A549 (cell line): ENCODE results near the gene TUBGCP6. TPM values are rescaled to one million over a fixed set of nuclear protein-coding genes. Genes with fewer than 3 reads are reported as not detected.

ENCODE experiments used
- ATAC-seq, 2 experiments: fragments of 200-7000 bp in 1 of 2; fragments of >200 bp in 1 of 2; cut with Nextera tagmentation in 1 of 2; cut with Tn5 transposase in 1 of 2; 3 replicates each; pipeline versions ENCODE4 v1.8.0 to v1.9.1; 2018 to 2020; ENCODE audit warnings: mild to moderate bottlenecking in 1 of 2, moderate library complexity in 1 of 2
- CTCF ChIA-PET: fragments of 300-600 bp; sonication (Branson Sonifier 250); formaldehyde crosslinking; extraction: SDS; loops from one replicate; lab custom pipeline; 2021; ENCODE audit warnings: antibody characterized with exemption, inconsistent platforms; lab: Yijun Ruan, JAX
- POLR2A ChIA-PET: fragments of 350-600 bp; formaldehyde crosslinking; extraction: SDS; loops from one replicate; lab custom pipeline; 2021; ENCODE audit warnings: antibody characterized with exemption, inconsistent platforms; lab: Yijun Ruan, JAX
- DNase-seq, 2 experiments: peaks; one replicate each; pipeline versions ENCODE4 v3.0.0 to v3.0.0-alpha.2; 2011 to 2016; ENCODE audit warnings: low read depth in 1 of 2, low spot score in 1 of 2
- FAIRE-seq: peaks from 2 replicates; lab custom pipeline; 2011; peaks lifted over from hg19 to GRCh38; lab: Jason Lieb, UNC
- H3K27ac ChIP-seq, 2 experiments: fragments of >200 bp; sonication (Bioruptor Twin); formaldehyde crosslinking; 3 replicates each; pipeline ENCODE4 v1.5.1; 2016 to 2017
- H3K4me1 ChIP-seq: fragments of >200 bp; sonication (Bioruptor Twin); formaldehyde crosslinking; 3 replicates; pipeline ENCODE4 v1.6.1; 2016
- H3K4me2 ChIP-seq: fragments of >200 bp; sonication (Bioruptor Twin); formaldehyde crosslinking; 3 replicates; pipeline ENCODE4 v1.6.1; 2016
- H3K4me3 ChIP-seq: fragments of >200 bp; sonication (Bioruptor Twin); formaldehyde crosslinking; 3 replicates; pipeline ENCODE4 v1.5.1; 2016
- H3K9me3 ChIP-seq: fragments of >200 bp; sonication (Bioruptor Twin); formaldehyde crosslinking; 3 replicates; pipeline ENCODE4 v1.6.1; 2016
- BCL3 ChIP-seq: fragments of >200 bp; sonication (Bioruptor Twin); formaldehyde crosslinking; IDR thresholded peaks from 3 replicates; pipeline ENCODE4 v1.6.1; 2016
- CBX2 ChIP-seq: fragments of 200-600 bp; sonication (generic); IDR thresholded peaks from 2 replicates; pipeline ENCODE4 v1.6.1; 2016; ENCODE audit warnings: low read depth, mild to moderate bottlenecking, borderline replicate concordance
- CBX8 ChIP-seq: fragments of 200-600 bp; sonication (generic); IDR thresholded peaks from 2 replicates; pipeline ENCODE4 v1.6.1; 2016
- E2F6 ChIP-seq: IDR thresholded peaks from 2 replicates; pipeline ENCODE4 v1.6.1; 2012; ENCODE audit warnings: low read depth, borderline replicate concordance
- EHMT2 ChIP-seq: fragments of 200-600 bp; sonication (generic); IDR thresholded peaks from 2 replicates; pipeline ENCODE4 v1.6.1; 2016; ENCODE audit warnings: antibody characterized with exemption, low read depth, mild to moderate bottlenecking, moderate library complexity
- FOSL2 ChIP-seq, 2 experiments: fragments of 450-650 bp in 1 of 2; fragments of >200 bp in 1 of 2; sonication (Bioruptor Twin) in 1 of 2; formaldehyde crosslinking; IDR thresholded peaks; 2 replicates each; pipeline versions ENCODE4 v1.5.0 to v1.6.1; 2016 to 2020; ENCODE audit warnings: mild to moderate bottlenecking in 1 of 2, moderate library complexity in 1 of 2
- HEYL ChIP-seq: fragments of 250-450 bp; sonication (Bioruptor Pico); IDR thresholded peaks from 2 replicates; pipeline ENCODE4 v1.8.0; 2021; ENCODE audit warnings: mild to moderate bottlenecking, moderate library complexity
- HMGXB4 ChIP-seq: fragments of 250-450 bp; sonication (Bioruptor Pico); IDR thresholded peaks from 2 replicates; pipeline ENCODE4 v1.5.0; 2021; ENCODE audit warnings: mild to moderate bottlenecking, moderate library complexity, borderline replicate concordance
- JUN ChIP-seq, 2 experiments: fragments of >200 bp; sonication (Bioruptor Twin); formaldehyde crosslinking; IDR thresholded peaks; 2 replicates in 1 of 2; 3 replicates in 1 of 2; pipeline ENCODE4 v1.6.1; 2016 to 2017
- KDM5A ChIP-seq: fragments of 200-600 bp; sonication (generic); IDR thresholded peaks from 2 replicates; pipeline ENCODE4 v1.6.1; 2016; ENCODE audit warnings: antibody characterized with exemption, mild to moderate bottlenecking
- NPAS2 ChIP-seq: fragments of 250-450 bp; sonication (Bioruptor Pico); IDR thresholded peaks from 2 replicates; pipeline ENCODE4 v1.8.0; 2022; ENCODE audit warnings: mild to moderate bottlenecking, moderate library complexity, borderline replicate concordance
- PHF8 ChIP-seq: fragments of 200-600 bp; sonication (generic); IDR thresholded peaks from 2 replicates; pipeline ENCODE4 v1.6.1; 2016; ENCODE audit warnings: low read depth, mild to moderate bottlenecking, antibody characterized with exemption, moderate library complexity, borderline replicate concordance
- POLR2AphosphoS2 ChIP-seq: conservative IDR thresholded peaks from 2 replicates; pipeline ENCODE4 v1.6.1; 2012; ENCODE audit warnings: low read length, improper control_type of control experiment, inconsistent platforms
- REST ChIP-seq: fragments of 200-600 bp; sonication (generic); IDR thresholded peaks from 2 replicates; pipeline ENCODE4 v1.6.1; 2016; ENCODE audit warnings: antibody characterized with exemption, mild to moderate bottlenecking, moderate library complexity
- TFCP2L1 ChIP-seq: fragments of 250-450 bp; sonication (Bioruptor Pico); IDR thresholded peaks from 2 replicates; pipeline ENCODE4 v1.5.0; 2021; ENCODE audit warnings: mild to moderate bottlenecking
- WGBS: methylation state at CpG from one replicate; pipeline ENCODE4 v1.1.6; 2017; ENCODE audit errors: missing lambda C conversion rate; 5-methylcytosine and 5-hydroxymethylcytosine counted together
- polyA plus RNA-seq, 4 experiments: library from polyadenylated mRNA; depleted of rRNA in 3 of 4; stranded (reverse); fragments of >200 nt; fragmentation: RNase III in 1 of 4; extraction: RNeasy Plus Mini Kit Qiagen cat#74134 plus additional on column Dnase treatment in 1 of 4; gene quantifications; 2 replicates in 3 of 4; 3 replicates in 1 of 4; pipeline ENCODE4 v1.2.3, GENCODE V29; 2011 to 2017
- TF ChIP-seq, protein P1 (sequence below): fragments of >200 bp; sonication (Bioruptor Twin); formaldehyde crosslinking; IDR thresholded peaks from 3 replicates; pipeline ENCODE4 v1.5.1; 2016
- TF ChIP-seq, protein P2 (sequence below): IDR thresholded peaks from 2 replicates; pipeline ENCODE4 v1.6.1; 2012

Gene TUBGCP6
- polyA plus RNA-seq, 2 of the 4 experiments (the other 2 are of a cell fraction), result 6.5 to 14.2 TPM

DNA sequence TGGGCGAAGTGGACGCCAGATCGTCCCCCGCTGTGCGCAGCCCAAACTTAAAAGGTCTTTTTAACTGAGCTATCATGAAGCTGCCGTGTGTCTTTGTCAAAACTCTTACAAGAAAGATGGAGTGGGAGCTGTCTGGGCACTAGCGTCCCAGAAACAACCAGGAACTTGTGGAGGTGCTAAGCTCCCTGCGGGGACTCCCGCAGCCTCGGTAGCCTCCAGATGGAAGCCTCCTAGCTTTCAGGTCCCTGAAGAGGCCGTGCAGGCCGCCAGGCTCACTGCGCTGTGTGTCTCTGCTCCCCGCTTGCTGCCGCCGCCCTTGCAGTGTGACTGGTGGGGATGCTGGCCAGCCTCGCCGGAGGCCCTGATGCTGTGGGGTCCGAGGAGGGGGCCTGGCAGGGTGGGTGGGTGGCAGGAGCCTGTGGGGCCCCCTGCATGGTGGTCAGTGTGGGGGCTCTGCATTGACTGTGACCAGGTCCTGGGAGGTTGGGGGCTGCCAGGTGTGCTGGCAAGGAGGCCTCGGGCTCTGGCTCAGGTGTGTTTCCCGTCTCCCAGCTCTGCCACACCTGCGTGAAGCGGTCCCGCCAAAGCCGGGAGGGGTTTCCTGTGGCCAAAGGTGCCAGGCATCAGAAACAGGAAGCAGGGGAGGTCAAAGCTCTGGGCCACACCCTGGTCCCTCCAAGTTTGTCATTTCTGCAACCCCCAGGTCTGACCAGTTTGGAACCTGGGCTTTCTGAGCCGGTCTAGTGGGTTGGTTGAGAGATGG is 57.9 kb downstream of the TUBGCP6 start:
- peaks cover 34% of the 10 kb centered on the region for H3K4me1 ChIP-seq
- no peak for FAIRE-seq
- TF ChIP-seq E2F6 (no peak), CBX8 (no peak), HMGXB4 (no peak), HEYL (CRISPR knock-in tag) (no peak), PHF8 (no peak), CBX2 (no peak), NPAS2 (CRISPR knock-in tag) (no peak)
- TF ChIP-seq, protein P1, sequence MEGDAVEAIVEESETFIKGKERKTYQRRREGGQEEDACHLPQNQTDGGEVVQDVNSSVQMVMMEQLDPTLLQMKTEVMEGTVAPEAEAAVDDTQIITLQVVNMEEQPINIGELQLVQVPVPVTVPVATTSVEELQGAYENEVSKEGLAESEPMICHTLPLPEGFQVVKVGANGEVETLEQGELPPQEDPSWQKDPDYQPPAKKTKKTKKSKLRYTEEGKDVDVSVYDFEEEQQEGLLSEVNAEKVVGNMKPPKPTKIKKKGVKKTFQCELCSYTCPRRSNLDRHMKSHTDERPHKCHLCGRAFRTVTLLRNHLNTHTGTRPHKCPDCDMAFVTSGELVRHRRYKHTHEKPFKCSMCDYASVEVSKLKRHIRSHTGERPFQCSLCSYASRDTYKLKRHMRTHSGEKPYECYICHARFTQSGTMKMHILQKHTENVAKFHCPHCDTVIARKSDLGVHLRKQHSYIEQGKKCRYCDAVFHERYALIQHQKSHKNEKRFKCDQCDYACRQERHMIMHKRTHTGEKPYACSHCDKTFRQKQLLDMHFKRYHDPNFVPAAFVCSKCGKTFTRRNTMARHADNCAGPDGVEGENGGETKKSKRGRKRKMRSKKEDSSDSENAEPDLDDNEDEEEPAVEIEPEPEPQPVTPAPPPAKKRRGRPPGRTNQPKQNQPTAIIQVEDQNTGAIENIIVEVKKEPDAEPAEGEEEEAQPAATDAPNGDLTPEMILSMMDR, result no peak
- TF ChIP-seq, all 56 proteins: peak for 0
- H3K9me3 ChIP-seq, result no peaks in the 10 kb centered on the region
- peak overlapping the region; percentile 84 to 99 for H3K27ac ChIP-seq
- H3K4me2 ChIP-seq, result peak overlapping the region; percentile 97
- POLR2A ChIA-PET, result no interaction called here
- DNase-seq (no peak), ATAC-seq (no peak)
- H3K4me3 ChIP-seq, result peak overlapping the region; percentile 83
- 43% methylated on average over 11 of the region's 26 CpGs for WGBS
- CTCF ChIA-PET, result interaction anchor here (0.7 to 1.4 kb wide), 2 partner anchors 19 to 20 kb away, joined by 3 to 4 read pairs; no protein-coding TSS in a partner anchor

DNA sequence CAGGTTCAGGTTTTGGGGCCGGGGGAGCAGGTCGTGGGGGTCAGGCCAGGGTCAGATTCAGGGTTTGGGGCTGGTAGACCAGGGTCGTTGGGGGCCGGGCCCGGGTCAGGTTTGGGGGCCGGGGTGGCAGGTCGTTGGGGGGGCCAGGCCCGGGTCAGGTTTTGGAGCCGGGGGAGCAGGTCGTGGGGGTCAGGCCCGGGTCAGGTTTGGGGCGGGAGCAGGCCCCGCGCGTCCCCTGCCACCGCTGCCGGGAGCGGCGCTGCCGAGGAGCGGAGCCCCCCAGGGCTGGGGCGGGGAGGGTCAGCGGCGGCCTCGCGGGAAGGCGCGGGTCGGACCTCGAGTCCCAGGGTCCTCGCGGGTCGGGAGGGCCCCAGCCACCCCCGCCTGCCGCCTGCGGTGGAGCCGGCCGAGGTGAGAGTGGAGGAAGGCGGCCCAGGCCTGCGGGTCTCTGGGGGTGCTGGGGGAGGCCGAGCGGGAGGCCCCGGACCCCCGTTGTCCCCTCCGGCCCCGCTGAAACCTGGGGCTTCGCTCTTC is 58.6 kb downstream of the TUBGCP6 start:
- DNase-seq (no peak), FAIRE-seq (no peak), ATAC-seq (no peak)
- Histone ChIP-seq H3K4me2 (peak overlapping the region; percentile 97), H3K9me3 (no peaks in the 10 kb centered on the region), H3K4me1 (peaks cover 33% of the 10 kb centered on the region), H3K4me3 (peak overlapping the region; percentile 83), H3K27ac (peak overlapping the region; percentile 84 to 99)
- ChIA-PET POLR2A (no interaction called here), CTCF (no interaction called here)
- no CpG with 5 or more reads among the region's 47 CpGs for WGBS
- TF ChIP-seq, protein P2, sequence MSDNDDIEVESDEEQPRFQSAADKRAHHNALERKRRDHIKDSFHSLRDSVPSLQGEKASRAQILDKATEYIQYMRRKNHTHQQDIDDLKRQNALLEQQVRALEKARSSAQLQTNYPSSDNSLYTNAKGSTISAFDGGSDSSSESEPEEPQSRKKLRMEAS, result no peak
- TF ChIP-seq TFCP2L1, result no peak
- TF ChIP-seq KDM5A, result no peak
- TF ChIP-seq FOSL2 (IDR thresholded peaks at IDR 0.05), result no peak
- no peak for TF ChIP-seq FOSL2 (CRISPR knock-in tag; IDR thresholded peaks at IDR 0.05)
- no peak for TF ChIP-seq EHMT2
- no peak for TF ChIP-seq BCL3
- TF ChIP-seq JUN (IDR thresholded peaks at IDR 0.05), result no peak
- TF ChIP-seq REST, result no peak
- no peak for TF ChIP-seq POLR2AphosphoS2
